Uterus (tissue), 2 donors: ENCODE data around the gene RPS15.

ENCODE experiments used
- CTCF ChIP-seq, 4 experiments: fragments of 200-600 bp in 2 of 4; fragments of 450-650 bp in 2 of 4; sonication (generic) in 2 of 4; IDR thresholded peaks; one replicate each; pipeline ENCODE4 v1.5.1; 2016 to 2019; ENCODE audit warnings: antibody characterized with exemption in 4 of 4, mild to moderate bottlenecking in 2 of 4, moderate library complexity in 1 of 4
- POLR2A ChIP-seq, 2 donors: fragments of 450-650 bp; IDR thresholded peaks; one replicate each; pipeline ENCODE4 v1.6.1; 2016; ENCODE audit warnings: antibody characterized with exemption in 2 of 2, mild to moderate bottlenecking in 1 of 2, moderate library complexity in 1 of 2

GRCh38 chr19:1450735-1451731 is 12.8 kb downstream of the RPS15 start:
- TF ChIP-seq CTCF (IDR thresholded peaks at IDR 0.05) (no peak), POLR2A (IDR thresholded peaks at IDR 0.05) (no peak)
